H1 (cell line): ENCODE measurements around the gene CLEC16A.

ENCODE experiments used
- CHD2 ChIP-seq: IDR thresholded peaks from 2 replicates; pipeline ENCODE4 v1.6.1; 2012; ENCODE audit warnings: low read length, improper control_type of control experiment
- CTCF ChIP-seq, 3 experiments: IDR thresholded peaks; 1 replicate in 2 of 3; 2 replicates in 1 of 3; pipeline versions ENCODE4 v1.5.1 to v1.6.1; 2011; ENCODE audit warnings: low read length in 3 of 3, mild to moderate bottlenecking in 3 of 3, inconsistent platforms in 2 of 3, low read depth in 1 of 3, moderate library complexity in 1 of 3; ENCODE audit not compliant: insufficient read depth in 1 of 3; ENCODE audit errors: control extremely low read depth in 1 of 3
- EGR1 ChIP-seq: IDR thresholded peaks from 2 replicates; pipeline ENCODE4 v1.6.1; 2011; ENCODE audit warnings: low read depth, low read length, borderline replicate concordance
- EP300 ChIP-seq, 2 experiments: IDR thresholded peaks; 1 replicate in 1 of 2; 2 replicates in 1 of 2; pipeline ENCODE4 v1.6.1; 2011 to 2012; ENCODE audit warnings: low read depth in 2 of 2, low read length in 2 of 2, mild to moderate bottlenecking in 2 of 2, borderline replicate concordance in 1 of 2, inconsistent platforms in 1 of 2, moderate library complexity in 1 of 2
- GABPA ChIP-seq: IDR thresholded peaks from 2 replicates; pipeline ENCODE4 v1.6.1; 2011; ENCODE audit warnings: mild to moderate bottlenecking, low read length, moderate library complexity, borderline replicate concordance; ENCODE audit not compliant: insufficient read depth
- KDM5A ChIP-seq: fragments of 200-600 bp; IDR thresholded peaks from 2 replicates; pipeline ENCODE4 v1.7.1; 2012; ENCODE audit warnings: mild to moderate bottlenecking, low read length, inconsistent platforms, mixed read lengths
- POLR2A ChIP-seq, 2 experiments: IDR thresholded peaks; 1 replicate in 1 of 2; 2 replicates in 1 of 2; pipeline ENCODE4 v1.6.1; 2011; ENCODE audit warnings: low read depth in 2 of 2, low read length in 2 of 2, mild to moderate bottlenecking in 2 of 2; ENCODE audit errors: control extremely low read depth in 1 of 2
- POLR2AphosphoS5 ChIP-seq: IDR thresholded peaks from 2 replicates; pipeline ENCODE4 v1.6.1; 2011; ENCODE audit warnings: low read depth, low read length
- SIX5 ChIP-seq: IDR thresholded peaks from 2 replicates; pipeline ENCODE4 v1.6.1; 2011; ENCODE audit warnings: mild to moderate bottlenecking, low read depth, low read length
- TAF1 ChIP-seq: IDR thresholded peaks from 2 replicates; pipeline ENCODE4 v1.6.1; 2011; ENCODE audit warnings: mild to moderate bottlenecking, low read depth, low read length
- USF2 ChIP-seq: IDR thresholded peaks from 2 replicates; pipeline ENCODE4 v1.6.1; 2011; ENCODE audit warnings: low read length, improper control_type of control experiment

- TF ChIP-seq CTCF (IDR thresholded peaks at IDR 0.05; ENCODE audit: control extremely low read depth in 1 of 3, insufficient read depth in 1 of 3, low read depth in 1 of 3, low read length in 3 of 3) (no peak), POLR2A (IDR thresholded peaks at IDR 0.05; ENCODE audit: control extremely low read depth in 1 of 2, low read depth in 2 of 2, low read length in 2 of 2) (no peak), CHD2 (no peak), EP300 (IDR thresholded peaks at IDR 0.05; ENCODE audit: borderline replicate concordance in 1 of 2, low read depth in 2 of 2, low read length in 2 of 2) (no peak), SIX5 (no peak), EGR1 (no peak), KDM5A (no peak), USF2 (no peak), TAF1 (no peak), GABPA (no peak), POLR2AphosphoS5 (no peak)
Observed at GRCh38 chr16:10922328-10923145, 21.8 kb upstream of the CLEC16A start.
